ENCODE data around the gene COL4A5.
"Not testable (repeated sequence)": the region's sequence is repeated elsewhere in the genome, so short reads cannot be mapped to it uniquely, and the experiment has no call there.

COL4A5 gene

DNA sequence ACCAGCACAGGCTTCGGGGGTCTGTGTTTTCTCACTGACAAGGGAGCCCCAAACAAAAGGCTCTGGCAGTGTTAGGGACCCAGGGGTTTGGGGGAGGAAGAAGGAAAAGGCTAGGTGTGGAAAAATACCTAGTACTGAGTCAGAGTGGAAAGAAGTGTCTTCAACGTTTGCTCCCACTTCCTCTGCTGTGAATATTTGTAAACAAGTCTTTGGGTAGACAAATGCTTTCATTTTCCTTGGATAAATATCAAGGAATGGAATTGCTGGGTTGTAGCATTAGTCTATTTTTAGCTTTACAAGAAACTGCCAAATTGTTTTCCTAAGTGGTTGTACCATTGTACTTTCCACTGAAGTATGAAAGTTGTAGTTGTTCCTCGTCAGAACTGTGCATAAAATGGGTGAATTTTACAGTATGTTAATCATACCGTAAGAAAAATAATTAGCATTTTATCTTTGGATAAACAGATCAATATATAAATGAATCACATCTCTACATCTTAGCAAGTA lies 17.4 kb downstream of the COL4A5 start:
- DNase-seq, result no peak

DNA sequence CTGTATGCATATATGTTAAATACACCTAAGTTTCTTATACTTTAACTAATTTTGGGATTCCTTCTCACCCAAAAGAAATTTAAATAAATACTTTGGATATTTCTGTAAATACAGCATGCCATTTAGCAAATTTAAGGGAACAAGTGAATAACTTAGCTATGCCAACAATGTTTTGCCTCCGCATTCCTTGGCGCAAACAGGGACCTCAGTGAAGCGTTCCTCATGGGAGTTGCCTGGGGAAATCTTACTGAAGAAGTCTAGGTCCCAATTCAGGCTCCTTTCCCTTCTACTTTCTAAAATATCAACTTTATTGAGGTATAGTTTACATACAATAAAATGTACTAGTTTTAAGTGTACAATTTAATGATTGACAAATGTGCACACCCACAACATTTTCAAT lies 25.0 kb downstream of the COL4A5 start:
- no peak for DNase-seq

DNA sequence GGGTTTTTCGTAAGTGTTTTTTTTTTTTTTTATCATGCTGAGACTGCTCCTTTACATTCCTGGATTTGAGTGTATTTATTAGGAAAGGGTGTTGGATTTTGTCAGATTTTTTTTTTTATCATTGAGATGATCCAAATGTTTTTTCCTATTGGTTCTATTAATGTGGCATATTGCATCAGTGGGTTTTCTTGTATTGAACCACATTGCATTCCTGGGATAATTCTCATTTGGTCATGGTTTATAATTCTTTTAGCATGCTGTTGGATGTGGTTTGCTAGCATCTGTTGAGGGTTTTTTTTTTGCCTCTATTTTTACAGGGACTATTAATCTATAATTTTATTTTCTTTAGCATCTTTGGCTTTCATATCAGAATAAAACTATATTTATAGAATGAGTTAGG lies 28.8 kb downstream of the COL4A5 start:
- DNase-seq, result no peak

DNA sequence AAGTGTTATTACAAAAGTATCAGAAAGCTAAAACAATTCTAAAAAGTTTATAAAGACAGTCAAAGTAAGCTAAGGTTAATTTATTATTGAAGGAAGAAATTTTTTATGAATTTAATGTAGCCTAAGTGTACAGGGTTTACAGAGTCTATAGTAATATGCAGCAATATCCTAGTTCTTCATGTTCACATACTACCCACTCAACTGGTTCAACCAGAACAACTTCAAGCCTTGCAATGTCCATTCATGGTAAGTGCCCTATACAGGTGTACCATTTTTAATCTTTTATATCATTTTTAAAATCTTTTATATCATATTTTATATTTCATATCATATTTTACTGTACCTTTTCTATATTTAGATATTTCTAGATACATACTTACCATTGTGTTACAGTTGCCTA lies 34.3 kb downstream of the COL4A5 start:
- DNase-seq, result no peak

DNA sequence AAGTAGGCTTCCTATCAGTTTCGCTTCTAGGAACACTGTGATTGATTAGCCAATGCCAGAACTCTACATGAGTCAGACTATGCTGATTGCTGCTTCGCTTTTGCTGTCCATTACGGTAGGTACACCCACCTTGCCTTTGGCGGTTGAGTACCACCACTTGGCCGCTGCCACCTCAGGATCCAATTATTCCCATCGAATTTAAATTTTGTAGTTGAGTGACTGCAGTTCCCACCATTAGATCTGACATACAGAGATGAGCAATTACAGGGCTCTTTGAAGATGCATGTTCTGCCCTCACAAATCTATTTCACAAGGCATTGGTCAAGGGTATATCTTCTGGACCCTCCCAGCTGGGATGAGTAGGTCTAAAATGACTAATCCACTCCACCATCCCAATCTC lies 41.9 kb downstream of the COL4A5 start:
- not testable (repeated sequence) for DNase-seq

DNA sequence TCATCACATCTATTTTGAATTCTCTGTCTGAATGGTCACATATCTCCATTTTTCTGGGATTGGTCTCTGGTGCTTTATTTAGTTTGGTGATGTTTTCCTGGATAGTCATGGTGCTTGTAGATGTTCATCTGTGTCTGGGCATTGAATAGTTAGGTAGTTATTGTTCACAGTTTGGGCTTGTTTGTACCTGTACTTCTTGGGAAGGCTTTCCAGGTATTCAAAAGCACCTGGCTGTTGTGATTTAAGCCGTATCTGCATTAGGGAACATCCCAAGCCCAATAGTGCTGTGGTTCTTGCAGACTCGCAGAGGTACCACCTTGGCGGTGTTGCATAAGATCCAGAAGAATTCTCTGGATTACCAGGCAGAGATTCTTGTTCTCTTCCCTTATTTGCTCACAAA lies 44.6 kb downstream of the COL4A5 start:
- no peak for DNase-seq

DNA sequence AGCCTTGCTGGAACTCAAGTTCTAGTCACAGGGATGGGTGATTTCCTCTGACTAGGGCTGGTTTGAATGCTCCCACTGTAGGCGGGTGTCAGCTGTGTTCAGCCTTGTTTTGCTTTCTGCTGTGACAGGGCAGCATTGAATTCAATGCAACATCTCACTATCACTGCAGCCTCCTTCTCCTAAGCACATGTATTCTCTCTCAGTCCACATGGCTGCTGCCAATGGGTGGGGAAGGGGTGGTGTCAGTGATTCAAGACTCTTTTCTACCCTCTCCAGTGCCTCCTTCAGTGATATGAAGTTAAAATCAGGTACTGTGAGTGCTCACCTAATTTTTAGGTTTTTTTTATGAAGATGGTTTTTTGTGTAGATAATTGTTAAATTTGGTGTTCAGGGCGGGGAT lies 46.3 kb downstream of the COL4A5 start:
- no peak for DNase-seq

DNA sequence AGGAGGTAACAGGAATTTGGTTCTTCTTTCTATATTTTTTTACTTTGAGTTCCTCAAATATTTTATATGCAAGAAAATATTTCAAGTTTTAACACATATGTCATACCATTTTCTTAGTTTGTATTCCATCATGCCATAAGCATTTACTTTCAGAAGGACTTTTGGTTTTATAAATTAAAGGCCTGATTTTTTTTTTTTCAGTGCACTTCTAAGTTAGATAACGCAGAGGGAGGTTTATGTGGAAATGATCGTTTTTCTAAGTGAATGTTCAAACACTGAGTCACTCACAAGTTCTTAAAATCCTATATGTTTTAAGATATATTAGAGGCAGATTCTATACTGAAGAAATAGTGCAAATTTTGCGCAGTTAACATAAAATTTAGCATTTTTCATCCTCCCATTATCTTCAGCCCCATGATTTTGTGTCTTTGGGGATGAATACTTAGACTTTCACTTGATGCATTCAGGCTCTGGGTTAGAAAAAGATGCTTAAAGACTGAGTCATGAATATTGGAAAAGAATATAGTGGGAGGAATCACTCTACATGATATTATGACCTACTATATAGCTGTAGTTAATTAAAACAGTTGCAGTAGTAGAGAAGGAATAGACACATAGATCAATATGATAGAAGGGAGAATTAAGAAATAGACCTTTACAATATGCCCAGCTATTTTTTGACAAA lies 54.9 kb downstream of the COL4A5 start:
- no peak for DNase-seq

DNA sequence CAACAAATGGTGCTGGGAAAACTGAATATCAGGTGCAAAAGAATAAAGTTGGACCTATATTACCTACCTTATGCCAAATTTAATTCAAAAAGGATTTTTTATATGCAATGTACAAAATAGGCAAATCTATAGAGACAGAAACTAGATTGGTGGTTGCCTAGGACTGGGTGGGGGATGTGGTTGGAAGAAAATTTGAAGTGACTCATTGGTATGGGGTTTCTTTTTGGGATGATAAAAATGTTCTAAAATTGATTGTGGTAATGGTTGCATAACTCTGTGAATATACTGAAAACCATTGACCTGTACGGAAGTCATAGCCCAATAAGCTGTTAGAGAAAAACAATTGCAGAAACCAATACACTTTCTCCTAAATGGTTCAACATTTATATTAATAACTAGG lies 72.1 kb downstream of the COL4A5 start:
- DNase-seq, result no peak

DNA sequence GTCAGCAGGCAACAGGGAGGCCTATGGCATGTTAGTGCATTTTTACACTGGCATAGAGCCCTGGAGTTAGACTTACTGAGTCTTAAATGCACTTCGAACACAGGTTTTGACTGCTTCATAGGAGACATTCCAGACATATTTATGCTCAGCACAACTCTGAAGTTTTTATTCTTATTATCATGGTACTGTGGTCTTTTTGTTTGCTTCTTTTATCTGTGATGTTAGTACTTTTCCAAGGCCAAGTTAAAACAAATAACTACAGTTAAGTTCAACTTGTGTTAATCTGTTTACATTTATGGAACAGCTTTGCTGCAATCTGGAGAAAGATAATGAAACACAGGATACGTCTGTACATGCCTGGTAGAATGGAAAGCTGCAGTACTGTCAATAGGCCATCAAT lies 76.5 kb downstream of the COL4A5 start:
- no peak for DNase-seq

DNA sequence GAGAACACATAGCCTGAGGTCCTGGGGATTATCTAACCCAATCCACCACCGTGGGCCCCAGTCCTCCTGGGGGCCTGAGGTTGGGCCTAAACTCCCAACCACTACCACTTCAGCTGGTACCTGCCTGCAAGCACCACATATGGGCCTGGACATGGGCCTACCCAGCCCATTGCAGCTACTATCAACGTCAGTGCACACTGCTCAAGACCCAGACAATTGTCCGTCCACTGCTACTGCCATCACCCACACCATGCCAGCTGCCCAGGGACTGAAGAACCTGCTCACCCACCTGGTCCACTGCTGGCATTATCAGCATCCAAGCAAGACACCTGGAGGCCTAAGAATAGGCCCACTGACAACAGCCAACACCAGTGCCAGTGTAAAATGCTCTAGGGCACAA lies 88.1 kb downstream of the COL4A5 start:
- no peak for DNase-seq

DNA sequence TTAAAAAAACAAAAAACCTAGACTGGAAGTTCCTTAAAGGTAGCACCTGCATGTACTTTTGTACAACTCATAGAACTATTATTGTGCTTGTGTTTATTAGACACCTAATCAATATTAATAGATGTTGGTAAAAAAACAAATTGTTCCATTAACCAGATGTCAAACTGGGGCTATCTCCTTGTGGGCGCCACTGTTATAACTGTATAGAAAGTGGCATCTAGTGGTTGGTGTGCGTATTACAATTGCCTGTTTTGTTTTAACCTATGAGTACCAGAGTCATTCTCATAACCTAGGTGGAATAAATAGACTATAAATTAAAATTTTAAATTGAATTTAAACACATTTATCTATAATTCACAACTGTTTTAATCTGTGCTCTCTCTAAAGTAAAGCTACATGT lies 97.4 kb downstream of the COL4A5 start:
- DNase-seq, result peak; percentile 25

DNA sequence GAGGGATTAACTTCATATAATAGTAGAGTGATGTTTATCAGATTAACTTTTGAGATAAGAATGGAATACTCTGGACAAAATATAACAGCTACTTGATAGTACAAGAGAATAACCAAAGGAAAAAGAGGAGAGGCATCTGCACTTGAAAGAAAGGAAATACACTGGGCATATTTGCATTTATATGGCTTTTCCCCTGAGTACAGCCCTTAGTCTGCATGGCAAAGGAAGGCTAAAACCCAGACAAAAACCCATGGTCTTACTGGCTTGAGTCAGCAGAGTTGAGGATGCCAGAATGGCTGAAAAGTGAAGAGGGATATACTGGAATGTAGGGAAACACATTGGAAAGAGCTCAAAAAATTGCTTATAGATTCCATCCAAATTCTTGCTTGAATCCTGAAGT lies 101.6 kb downstream of the COL4A5 start:
- DNase-seq, result no peak

DNA sequence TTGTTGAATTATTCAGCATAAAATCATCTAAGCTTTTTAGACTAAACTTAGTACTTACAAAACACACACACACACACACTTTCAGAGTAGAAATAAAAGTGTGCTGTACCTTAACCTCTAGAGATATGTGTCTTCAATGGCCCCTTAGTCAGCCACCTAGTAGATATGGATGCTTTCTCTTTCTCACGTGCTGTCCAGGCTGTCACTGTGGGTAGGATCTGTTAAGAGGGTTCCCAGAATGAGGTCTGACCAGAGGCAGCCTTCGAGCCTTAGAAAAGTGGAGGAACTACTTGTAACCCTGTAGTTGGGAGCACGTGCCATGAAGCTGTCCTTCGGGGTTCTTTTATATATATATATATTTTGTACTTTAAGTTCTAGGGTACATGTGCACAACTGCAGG lies 117.9 kb downstream of the COL4A5 start:
- DNase-seq, result no peak

DNA sequence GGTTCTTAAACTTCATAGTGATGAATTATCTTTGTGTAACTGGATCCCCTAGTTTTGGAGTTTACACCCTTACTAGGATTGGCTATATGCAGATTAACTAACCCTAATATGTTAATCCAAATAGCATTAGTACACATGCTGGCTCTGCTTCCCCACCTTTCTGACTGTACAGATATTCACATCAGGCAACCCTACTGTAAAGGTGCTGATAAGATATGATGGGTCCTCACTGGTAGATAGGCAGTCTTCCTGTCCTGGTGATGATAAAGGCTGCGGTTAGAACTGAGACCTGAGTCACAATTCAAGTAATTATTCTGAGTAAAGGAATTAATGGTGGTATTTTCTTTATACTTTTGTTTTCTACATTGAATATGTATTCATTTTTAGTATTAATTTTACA lies 118.6 kb downstream of the COL4A5 start:
- no peak for DNase-seq

DNA sequence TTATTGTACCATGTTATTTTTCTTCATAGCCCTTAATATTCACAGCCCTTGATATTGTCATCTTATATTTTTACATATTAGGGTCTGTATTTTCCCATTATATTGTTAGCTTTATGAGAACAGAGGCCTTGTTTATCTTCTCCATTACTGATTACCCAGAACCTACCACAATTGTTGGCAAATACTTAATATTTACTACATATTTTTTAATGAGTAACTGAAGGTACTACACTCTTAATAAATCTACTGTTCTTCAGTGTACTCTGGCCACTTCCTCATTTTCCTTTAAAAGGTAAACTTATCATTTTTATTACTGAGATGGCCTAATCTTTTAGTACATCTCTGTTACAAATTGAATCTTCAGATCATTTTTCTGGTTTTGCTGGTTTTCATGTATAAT lies 133.5 kb downstream of the COL4A5 start:
- no peak for DNase-seq

DNA sequence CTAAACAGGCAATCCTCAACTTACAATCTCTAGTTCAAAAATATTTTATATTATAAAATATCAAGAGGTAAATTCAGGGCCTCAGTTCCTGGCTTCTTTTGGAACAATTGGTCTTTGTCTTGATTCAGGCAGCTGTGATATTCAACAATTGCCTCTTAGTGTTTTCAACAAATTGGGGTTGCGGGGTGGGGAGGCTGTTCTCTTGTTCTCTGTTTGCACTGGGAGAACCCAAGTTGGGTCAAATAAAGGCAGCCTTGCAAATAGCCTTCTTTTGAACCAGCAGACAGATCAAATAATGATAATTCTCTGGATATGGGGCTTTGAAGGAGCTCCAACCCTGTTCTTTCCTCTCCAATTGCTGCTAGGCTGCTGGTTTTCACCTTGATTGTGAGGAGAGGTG lies 142.5 kb downstream of the COL4A5 start:
- DNase-seq, result no peak

DNA sequence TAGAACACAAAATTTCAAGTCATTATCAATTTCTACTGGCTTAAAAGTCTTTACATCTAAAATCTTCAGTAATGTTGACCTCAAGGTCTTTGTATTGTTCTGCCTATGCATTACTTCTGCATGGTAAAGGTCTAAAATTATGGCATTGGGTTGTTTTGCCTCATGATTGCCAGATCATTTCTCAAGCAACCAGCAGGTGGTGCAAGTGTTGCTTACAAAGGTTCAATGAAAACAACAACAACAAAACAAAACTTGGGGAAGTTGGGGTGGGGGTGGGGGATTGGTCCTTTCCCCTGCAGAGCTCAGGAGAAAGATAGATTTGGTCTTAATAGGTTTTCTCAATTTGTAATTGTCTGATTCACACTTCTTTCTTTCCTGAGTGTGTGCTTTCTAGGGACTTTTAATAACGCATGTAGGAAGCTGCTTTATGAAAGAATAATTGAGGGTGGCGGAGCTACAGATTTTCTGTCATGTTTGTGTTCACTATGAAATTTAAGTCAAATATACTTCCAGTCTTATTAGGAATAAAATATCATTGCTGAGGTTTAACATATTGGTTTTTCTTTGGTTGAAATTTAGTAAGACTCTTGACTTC lies 145.1 kb downstream of the COL4A5 start:
- no peak for DNase-seq

DNA sequence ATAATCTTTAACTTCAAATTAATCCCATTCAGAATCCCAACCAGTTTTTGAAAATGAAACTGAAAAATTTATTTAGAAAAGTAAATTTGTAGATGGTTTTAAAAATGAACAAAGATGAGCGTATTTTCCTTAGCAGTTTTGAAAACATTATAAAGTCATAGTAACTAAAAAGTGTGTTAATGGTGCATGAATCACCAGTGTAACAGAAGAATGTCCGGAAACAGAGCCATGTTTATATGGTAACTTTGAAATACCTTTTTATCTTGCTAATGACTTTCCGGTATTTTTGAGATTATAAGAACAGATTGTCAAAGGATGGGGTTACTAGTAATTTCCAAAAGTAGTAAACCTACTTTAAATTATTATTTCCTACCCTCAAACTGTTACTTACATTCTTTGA lies 150.9 kb downstream of the COL4A5 start:
- no peak for DNase-seq

DNA sequence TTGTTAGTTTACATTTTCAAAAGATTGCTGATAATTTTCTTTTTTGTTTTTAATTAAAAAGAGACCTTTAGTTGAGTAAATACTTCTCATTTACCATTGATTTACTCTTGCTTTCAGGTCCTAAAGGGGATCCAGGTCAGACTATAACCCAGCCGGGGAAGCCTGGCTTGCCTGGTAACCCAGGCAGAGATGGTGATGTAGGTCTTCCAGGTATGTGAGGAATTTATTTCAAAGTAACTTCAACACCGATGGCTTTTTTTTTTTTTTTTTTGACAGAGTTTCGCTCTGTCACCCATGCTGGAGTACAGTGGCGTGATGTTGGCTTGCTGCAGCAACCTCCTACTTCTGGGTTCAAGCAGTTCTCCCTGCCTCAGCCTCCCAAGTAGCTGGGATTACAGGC lies 161.6 kb downstream of the COL4A5 start:
- no peak for DNase-seq

DNA sequence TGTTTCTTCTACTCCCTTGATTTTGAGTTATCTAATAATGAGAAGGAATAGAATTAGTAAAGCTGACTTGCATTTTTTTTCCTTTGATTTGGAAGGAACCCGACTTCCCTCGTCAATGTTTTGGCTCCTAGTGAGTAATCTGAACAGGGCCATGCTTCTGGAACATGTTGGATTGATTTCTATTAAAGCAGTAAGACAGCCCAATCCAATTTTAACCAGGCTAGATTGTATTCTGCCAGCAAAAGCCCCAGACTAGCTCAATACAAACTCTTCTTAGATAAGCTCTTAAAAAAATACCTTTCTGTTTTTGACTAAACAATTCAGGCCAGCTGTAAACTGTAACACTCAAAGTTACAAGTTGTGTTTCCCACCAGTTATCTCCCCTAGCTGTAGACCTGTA lies 170.5 kb downstream of the COL4A5 start:
- no peak for DNase-seq

DNA sequence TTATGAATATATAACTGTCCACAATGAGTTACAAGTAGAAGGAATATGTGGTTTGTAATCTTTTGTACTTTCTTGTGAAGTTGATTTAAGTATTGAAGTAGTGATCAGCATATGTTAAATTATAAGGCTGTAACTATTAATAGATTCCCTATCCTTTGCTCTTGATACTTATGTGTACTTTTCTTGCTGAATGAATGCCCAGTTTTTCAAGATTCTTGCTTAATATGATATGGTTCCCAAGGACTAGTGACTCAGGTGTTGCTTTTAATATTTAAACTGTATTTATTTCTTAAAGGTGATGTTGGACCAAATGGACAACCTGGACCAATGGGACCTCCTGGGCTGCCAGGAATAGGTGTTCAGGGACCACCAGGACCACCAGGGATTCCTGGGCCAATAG lies 175.0 kb downstream of the COL4A5 start:
- DNase-seq, result no peak

DNA sequence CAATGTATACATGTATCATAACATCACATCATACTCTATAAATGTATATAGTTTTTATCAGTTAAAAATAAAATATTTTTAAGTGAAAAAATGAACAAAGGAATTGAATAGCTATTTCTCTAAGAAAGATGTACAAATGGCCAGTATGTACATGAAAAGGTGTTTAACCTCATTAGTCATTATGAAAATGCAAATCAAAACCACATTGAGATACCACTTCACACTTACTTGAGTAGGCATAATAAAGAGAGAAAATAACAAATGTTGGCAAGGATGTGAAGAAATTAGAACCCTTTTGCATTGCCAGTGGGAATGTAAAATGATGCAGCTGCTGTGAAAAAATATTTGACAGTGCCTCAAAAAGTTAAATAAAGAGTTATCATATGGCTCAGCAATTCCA lies 201.2 kb downstream of the COL4A5 start:
- no peak for DNase-seq

DNA sequence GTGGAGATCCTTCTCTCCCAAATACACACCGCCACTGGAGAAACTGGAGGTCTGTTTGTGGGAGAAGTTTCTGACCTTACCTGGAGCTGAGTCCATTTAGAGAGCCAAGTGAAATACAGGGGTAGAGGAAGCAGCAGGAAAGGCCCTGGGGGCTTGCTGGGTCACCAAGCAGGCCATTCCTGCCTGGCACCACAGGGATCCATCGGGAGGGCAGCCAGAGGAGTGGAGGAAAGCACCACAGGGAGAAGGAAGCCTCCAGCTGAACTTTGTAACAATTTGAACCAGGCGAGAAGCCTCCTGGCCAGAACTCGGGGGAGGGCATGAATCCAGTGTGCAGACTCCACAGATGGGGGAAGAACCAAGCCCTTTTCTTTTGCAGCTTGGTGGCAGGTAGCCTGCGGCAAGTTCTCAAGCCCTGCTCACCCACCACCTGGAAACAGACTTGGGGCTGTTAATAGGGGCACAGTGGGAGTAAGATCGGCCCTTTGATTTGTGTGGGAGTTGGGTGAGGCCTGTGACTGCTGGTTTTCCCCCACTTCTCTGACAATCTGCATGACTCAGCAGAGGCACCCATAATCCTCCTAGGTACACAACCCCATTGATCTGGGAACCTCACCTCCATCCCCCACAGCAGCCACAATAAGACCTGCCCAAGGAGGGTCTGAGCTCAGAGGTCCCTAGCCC lies 202.1 kb downstream of the COL4A5 start:
- DNase-seq, result no peak

DNA sequence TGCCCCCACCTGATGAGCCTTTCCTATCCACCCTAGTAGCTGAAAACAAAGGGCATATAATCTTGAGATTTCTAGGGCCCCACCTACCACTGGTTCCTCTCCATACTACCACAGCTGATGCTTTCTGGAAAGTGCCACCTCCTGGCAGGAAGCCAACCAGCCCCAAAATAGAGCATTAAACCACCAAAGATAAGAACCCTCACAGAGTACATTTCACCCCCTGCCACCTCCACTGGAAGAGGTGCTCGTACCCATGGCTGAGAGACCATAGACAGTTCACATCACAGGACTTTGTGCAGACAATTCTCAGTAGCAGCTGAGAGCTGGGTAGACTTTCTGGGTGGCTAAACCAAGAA lies 202.6 kb downstream of the COL4A5 start:
- no peak for DNase-seq
